IMR-90 (cell line): ENCODE data around the gene PRKD1. TPM values are rescaled to one million over a fixed set of nuclear protein-coding genes. Genes with fewer than 3 reads are reported as not detected.
"Not testable (repeated sequence)": the region's sequence is repeated elsewhere in the genome, so short reads cannot be mapped to it uniquely, and the experiment has no call there.

ENCODE experiments used
- ATAC-seq: fragments of 200-7000 bp; cut with Tn5 transposase; 2 replicates; pipeline ENCODE4 v1.9.1; 2020; ENCODE audit warnings: low read depth, mild to moderate bottlenecking, moderate library complexity
- BruUV-seq: library from RNA; stranded (reverse); fragments of 400-500 nt; replicated peaks from 2 replicates; lab custom pipeline; 2021; lab: Mats Ljungman, UMichigan
- CTCF ChIA-PET: fragments of 300-600 bp; formaldehyde crosslinking; extraction: SDS; loops from one replicate; lab custom pipeline; 2021; ENCODE audit warnings: antibody characterized with exemption; lab: Yijun Ruan, JAX
- POLR2A ChIA-PET: fragments of 300-600 bp; sonication (Branson Sonifier 250); formaldehyde crosslinking; loops from one replicate; lab custom pipeline; 2022; ENCODE audit warnings: antibody characterized with exemption; ENCODE audit not compliant: unreplicated experiment; lab: Charles Lee
- DNase-seq: peaks from one replicate; pipeline ENCODE4 v3.0.0; 2013
- H2AFZ ChIP-seq: replicated peaks from 2 replicates; pipeline ENCODE3; 2013; ENCODE audit warnings: low read length, mild to moderate bottlenecking; ENCODE audit not compliant: poor library complexity
- H2AK5ac ChIP-seq: 2 replicates; pipeline ENCODE4 v1.6.1; 2013; ENCODE audit warnings: low read depth, low read length, inconsistent platforms
- H2AK9ac ChIP-seq: replicated peaks from 2 replicates; pipeline ENCODE3; 2013; ENCODE audit warnings: mild to moderate bottlenecking, low read depth, low read length, moderate library complexity; ENCODE audit not compliant: poor library complexity
- H2BK120ac ChIP-seq: 2 replicates; pipeline ENCODE4 v1.6.1; 2013; ENCODE audit warnings: low read depth, low read length, inconsistent platforms
- H2BK15ac ChIP-seq: 3 replicates; pipeline ENCODE4 v1.6.1; 2013; ENCODE audit warnings: low read depth, low read length, inconsistent platforms
- H2BK20ac ChIP-seq: 2 replicates; pipeline ENCODE4 v1.6.1; 2013; ENCODE audit warnings: low read depth, mild to moderate bottlenecking, inconsistent platforms, low read length, moderate library complexity
- H2BK5ac ChIP-seq: 2 replicates; pipeline ENCODE4 v1.6.1; 2013; ENCODE audit warnings: mild to moderate bottlenecking, low read depth, low read length, inconsistent platforms; ENCODE audit not compliant: poor library complexity, severe bottlenecking
- H3K14ac ChIP-seq: replicated peaks from 2 replicates; pipeline ENCODE4 v1.6.1; 2013; ENCODE audit warnings: low read depth, low read length, inconsistent platforms
- H3K18ac ChIP-seq: 2 replicates; pipeline ENCODE4 v1.6.1; 2013; ENCODE audit warnings: low read depth, low read length, control low read depth
- H3K23ac ChIP-seq: 2 replicates; pipeline ENCODE4 v1.6.1; 2013; ENCODE audit warnings: low read depth, low read length, inconsistent platforms
- H3K27ac ChIP-seq: 2 replicates; pipeline ENCODE4 v1.5.1; 2013; ENCODE audit warnings: mild to moderate bottlenecking, control low read depth, low read length; ENCODE audit not compliant: insufficient read depth
- H3K27me3 ChIP-seq: 2 replicates; pipeline ENCODE4 v1.6.1; 2013; ENCODE audit warnings: low read length; ENCODE audit not compliant: control insufficient read depth, insufficient read depth
- H3K36me3 ChIP-seq: 2 replicates; pipeline ENCODE4 v1.6.1; 2013; ENCODE audit warnings: low read length, mixed read lengths; ENCODE audit not compliant: control insufficient read depth, insufficient read depth
- H3K4ac ChIP-seq: 2 replicates; pipeline ENCODE4 v1.6.1; 2013; ENCODE audit warnings: low read depth, low read length, inconsistent platforms
- H3K4me1 ChIP-seq: 2 replicates; pipeline ENCODE4 v1.6.1; 2013; ENCODE audit warnings: low read length, mixed read lengths; ENCODE audit not compliant: control insufficient read depth, insufficient read depth
- H3K4me2 ChIP-seq: 2 replicates; pipeline ENCODE4 v1.6.1; 2013; ENCODE audit warnings: low read depth, mild to moderate bottlenecking, control low read depth, low read length, moderate library complexity
- H3K4me3 ChIP-seq: 2 replicates; pipeline ENCODE4 v1.5.1; 2013; ENCODE audit warnings: low read depth, mild to moderate bottlenecking, control low read depth, low read length, moderate library complexity; ENCODE audit not compliant: insufficient read depth
- H3K56ac ChIP-seq: 2 replicates; pipeline ENCODE4 v1.6.1; 2013; ENCODE audit warnings: low read length, inconsistent platforms; ENCODE audit not compliant: insufficient read depth; ENCODE audit errors: extremely low read depth
- H3K79me1 ChIP-seq, 2 experiments: 2 replicates each; pipeline ENCODE4 v1.6.1; 2013; ENCODE audit warnings: low read length in 2 of 2, inconsistent platforms in 1 of 2, low read depth in 1 of 2
- H3K9ac ChIP-seq: 2 replicates; pipeline ENCODE4 v1.6.1; 2013; ENCODE audit warnings: low read depth, low read length, control low read depth
- H3K9me1 ChIP-seq: 2 replicates; pipeline ENCODE4 v1.6.1; 2013; ENCODE audit warnings: low read length, inconsistent platforms; ENCODE audit not compliant: insufficient read depth
- H3K9me3 ChIP-seq: 2 replicates; pipeline ENCODE4 v1.6.1; 2013; ENCODE audit warnings: low read length; ENCODE audit not compliant: control insufficient read depth, insufficient read depth
- H4K20me1 ChIP-seq: 2 replicates; pipeline ENCODE4 v1.6.1; 2013; ENCODE audit warnings: low read length, inconsistent platforms; ENCODE audit not compliant: insufficient read depth
- H4K5ac ChIP-seq: 2 replicates; pipeline ENCODE4 v1.6.1; 2013; ENCODE audit warnings: mild to moderate bottlenecking, low read depth, low read length, control low read depth
- H4K8ac ChIP-seq, 2 experiments: 2 replicates each; pipeline ENCODE4 v1.6.1; 2013; ENCODE audit warnings: low read depth in 2 of 2, low read length in 2 of 2, control low read depth in 1 of 2, inconsistent platforms in 1 of 2
- H4K91ac ChIP-seq: 2 replicates; pipeline ENCODE4 v1.6.1; 2013; ENCODE audit warnings: low read depth, low read length, inconsistent platforms; ENCODE audit not compliant: insufficient read depth
- BHLHE40 ChIP-seq: fragments of 150-350 bp; IDR thresholded peaks from 2 replicates; pipeline ENCODE4 v1.6.1; 2016; ENCODE audit warnings: mild to moderate bottlenecking, low read depth, low read length
- CHD1 ChIP-seq: IDR thresholded peaks from 2 replicates; pipeline ENCODE4 v1.6.1; 2012; ENCODE audit warnings: low read depth, low read length, improper control_type of control experiment
- MAZ ChIP-seq: IDR thresholded peaks from 2 replicates; pipeline ENCODE4 v1.6.1; 2012; ENCODE audit warnings: low read depth, mild to moderate bottlenecking, low read length, improper control_type of control experiment, moderate library complexity, borderline replicate concordance
- MXI1 ChIP-seq: IDR thresholded peaks from 2 replicates; pipeline ENCODE4 v1.6.1; 2012; ENCODE audit warnings: low read depth, mild to moderate bottlenecking, low read length, moderate library complexity, borderline replicate concordance
- RAD21 ChIP-seq: IDR thresholded peaks from 2 replicates; pipeline ENCODE4 v1.6.1; 2012; ENCODE audit warnings: low read length, improper control_type of control experiment
- RCOR1 ChIP-seq: IDR thresholded peaks from 2 replicates; pipeline ENCODE4 v1.6.1; 2012; ENCODE audit warnings: mild to moderate bottlenecking, low read length, improper control_type of control experiment; ENCODE audit not compliant: insufficient replicate concordance
- SMC3 ChIP-seq: fragments of 150-350 bp; IDR thresholded peaks from 2 replicates; pipeline ENCODE4 v1.6.1; 2016; ENCODE audit warnings: low read depth, mild to moderate bottlenecking, antibody characterized with exemption, low read length, moderate library complexity
- WGBS, 2 experiments: methylation state at CpG; one replicate each; pipeline versions ENCODE4 v1.1.5 to v1.1.7; 2013; ENCODE audit warnings: missing lambda C conversion rate in 2 of 2; ENCODE audit not compliant: insufficient read length in 1 of 2; ENCODE audit errors: extremely low coverage in 2 of 2; 5-methylcytosine and 5-hydroxymethylcytosine counted together
- dilution Hi-C: fragments of 300-500 bp; cut with HindIII; formaldehyde crosslinking; loops from one replicate; pipeline ENCODE4 v1.14.3; 2018; ENCODE audit warnings: low sequenced_read_pairs; ENCODE audit not compliant: unreplicated experiment
- in situ Hi-C: fragments of 300-500 bp; cut with MboI; formaldehyde crosslinking; loops from 3 replicates; pipeline ENCODE4 v1.14.3; 2019; ENCODE audit warnings: low sequenced_read_pairs, inconsistent platforms, mixed read lengths
- intact Hi-C: fragments of 100-400 bp; cut with micrococcal nuclease; formaldehyde crosslinking; loops from 2 replicates; pipeline ENCODE4 v1.10.0; 2022
- polyA plus RNA-seq, 3 experiments: library from polyadenylated mRNA; depleted of rRNA; stranded (reverse); fragments of >200 nt; gene quantifications; 2 replicates each; pipeline ENCODE4 v1.2.3, GENCODE V29; 2012; ENCODE audit warnings: low replicate concordance in 1 of 3
- total RNA-seq: library from RNA; depleted of rRNA; stranded (reverse); fragments of >200 nt; gene quantifications from 2 replicates; pipeline ENCODE4 v1.2.3, GENCODE V29; 2012

PRKD1 gene
- total and polyA plus RNA-seq, 2 of the 4 experiments (the other 2 are of a cell fraction): 12.9 to 14.2 TPM

DNA sequence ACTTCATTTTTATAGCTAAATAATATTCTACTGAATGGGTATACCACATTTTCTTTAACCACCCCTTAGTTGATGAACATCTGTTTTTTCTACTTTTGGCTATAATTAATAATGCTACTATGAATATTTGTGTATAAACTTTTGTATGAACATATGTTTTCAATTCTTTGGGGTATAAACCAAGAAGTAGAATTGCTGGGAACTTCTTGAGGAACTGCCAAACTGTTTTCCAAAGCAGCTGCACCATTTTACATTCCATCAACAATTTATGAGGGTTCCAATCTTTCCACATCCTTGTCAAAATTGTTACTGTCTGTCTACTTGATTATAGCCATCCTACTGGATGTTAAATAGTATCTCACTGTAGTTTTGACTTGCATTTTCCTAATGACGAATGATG is 221.8 kb downstream of the PRKD1 start:
- in situ Hi-C loops: loop anchor here (25.0 kb wide), 1 partner anchor 506 kb away; no protein-coding TSS in a partner anchor

DNA sequence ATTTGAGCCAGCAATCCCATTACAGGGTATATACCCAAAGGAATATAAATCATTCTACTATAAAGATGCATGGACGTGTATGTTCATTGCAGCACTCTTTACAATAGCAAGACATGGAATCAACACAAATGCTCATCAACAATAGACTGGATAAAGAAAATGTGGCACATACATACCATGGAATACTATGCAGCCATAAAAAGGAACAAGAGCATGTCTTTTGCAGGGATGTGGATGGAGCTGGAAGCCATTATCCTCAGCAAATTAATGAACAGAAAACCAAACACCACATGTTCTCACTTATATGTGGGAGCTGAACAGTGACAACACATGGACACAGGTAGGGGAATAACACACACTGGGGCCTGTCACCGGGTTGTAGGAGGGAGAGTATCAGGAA is 238.1 kb downstream of the PRKD1 start:
- intact Hi-C loops, H2AK9ac ChIP-seq, H2BK5ac ChIP-seq, POLR2A ChIA-PET, H3K23ac ChIP-seq, H4K5ac ChIP-seq, H4K91ac ChIP-seq, H3K9ac ChIP-seq, BruUV-seq, H3K56ac ChIP-seq, in situ Hi-C loops, H3K79me1 ChIP-seq, H3K4ac ChIP-seq, H2BK20ac ChIP-seq, H3K9me3 ChIP-seq, ATAC-seq, H2AK5ac ChIP-seq, dilution Hi-C loops, H3K27ac ChIP-seq, H4K20me1 ChIP-seq, H3K4me3 ChIP-seq, H2BK120ac ChIP-seq, H3K4me1 ChIP-seq, H3K14ac ChIP-seq, H3K4me2 ChIP-seq, H3K36me3 ChIP-seq, H4K8ac ChIP-seq, H3K18ac ChIP-seq, H3K27me3 ChIP-seq, DNase-seq, H2AFZ ChIP-seq, H2BK15ac ChIP-seq, H3K9me1 ChIP-seq: not testable (repeated sequence)
- CTCF ChIA-PET: interaction anchor here (0.6 kb wide), 1 partner anchor 10 kb away, joined by 4 read pairs; no protein-coding TSS in a partner anchor
- 100% methylated on average over 1 of the region's 2 CpGs; no CpG with 5 or more reads in 1 of the 2 experiments for WGBS, 2 experiments

More for the DNA sequence above, 221.8 kb downstream of the PRKD1 start:
- no peaks in the 10 kb centered on the region for H4K20me1 ChIP-seq
- H3K9me1 ChIP-seq: no peaks in the 10 kb centered on the region
- no peaks in the 10 kb centered on the region for H3K36me3 ChIP-seq
- CTCF ChIA-PET: no interaction called here
- no peak for DNase-seq
- no peak overlapping the region for H2BK120ac ChIP-seq
- H2BK5ac ChIP-seq: no peak overlapping the region
- no peak overlapping the region for H2BK15ac ChIP-seq
- no peaks in the 10 kb centered on the region for H3K9me3 ChIP-seq
- no peak overlapping the region for H3K14ac ChIP-seq
- no peaks in the 10 kb centered on the region for H3K4me1 ChIP-seq
- no peak overlapping the region for H2AK5ac ChIP-seq
- H3K79me1 ChIP-seq: peaks cover 0 to 7% of the 10 kb centered on the region in 2 experiments; a peak in 1 of 4 replicates
- no peak overlapping the region for H4K8ac ChIP-seq
- POLR2A ChIA-PET: no interaction called here
- no peak overlapping the region for H3K23ac ChIP-seq
- dilution Hi-C loops: no loop called here
- H3K18ac ChIP-seq: no peak overlapping the region
- no peak overlapping the region for H3K56ac ChIP-seq
- ATAC-seq: no peak
- BruUV-seq: no TSS peak
- H3K4me2 ChIP-seq: no peak overlapping the region
- H2AK9ac ChIP-seq: no peak overlapping the region
- no peak overlapping the region for H4K5ac ChIP-seq
- H3K4me3 ChIP-seq: no peak overlapping the region
- intact Hi-C loops: no loop called here
- no peaks in the 10 kb centered on the region for H3K27me3 ChIP-seq
- TF ChIP-seq SMC3: no peak
- TF ChIP-seq CHD1: no peak
- TF ChIP-seq RCOR1: no peak
- TF ChIP-seq MXI1: no peak
- TF ChIP-seq BHLHE40: no peak
- TF ChIP-seq MAZ: no peak
- TF ChIP-seq RAD21: no peak
- no peak overlapping the region for H4K91ac ChIP-seq
- no peak overlapping the region for H2BK20ac ChIP-seq
- H3K27ac ChIP-seq: no peak overlapping the region
- no peak overlapping the region for H2AFZ ChIP-seq
- no peak overlapping the region for H3K9ac ChIP-seq
- H3K4ac ChIP-seq: no peak overlapping the region
- no CpG with 5 or more reads among the region's 1 CpG for WGBS, 2 experiments
